SK-N-MC (cell line): ENCODE measurements around the gene CMC4.

Experiments used
- EZH2 ChIP-seq: fragments of 200-600 bp; sonication (generic); IDR thresholded peaks from one replicate; pipeline ENCODE4 v1.6.1; 2017; ENCODE audit warnings: antibody characterized with exemption
- POLR2AphosphoS5 ChIP-seq: IDR thresholded peaks from 2 replicates; pipeline ENCODE4 v1.6.1; 2012; ENCODE audit warnings: mild to moderate bottlenecking, low read depth, low read length, borderline replicate concordance

- TF ChIP-seq POLR2AphosphoS5 (no peak), EZH2 (no peak)
Observed at GRCh38 chrX:155026420-155026726, 44.6 kb downstream of the CMC4 start.
